ENCODE results near the gene TMEM14A.

The TMEM14A gene

DNA sequence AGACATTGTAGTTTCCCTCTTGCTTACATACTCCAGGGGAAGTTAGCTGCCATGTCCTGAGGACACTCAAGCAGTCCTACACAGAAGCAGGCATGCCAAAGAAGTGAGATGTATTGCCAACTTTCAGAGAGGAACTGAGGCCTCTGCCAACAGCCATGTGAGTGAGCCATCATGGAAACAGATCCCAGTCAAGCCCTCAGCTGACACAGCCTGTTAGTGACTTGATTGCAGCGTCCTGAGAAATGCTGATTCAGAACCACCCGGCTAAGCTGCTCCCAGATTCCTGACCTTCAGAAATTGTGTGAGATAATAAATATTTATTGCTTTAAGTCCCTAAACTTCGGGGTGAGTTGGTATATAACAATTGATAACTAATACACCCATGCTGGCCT is 54.2 kb downstream of the TMEM14A start:
- no peaks in the 10 kb centered on the region; the same call in 1 of the 2 replicates for H3K4me1 ChIP-seq (ENCODE audit: insufficient read depth, low read length)
- no peak overlapping the region for H3K27ac ChIP-seq (ENCODE audit: low read depth, low read length)
- H3K27me3 ChIP-seq (ENCODE audit: insufficient read depth, low read length): no peaks in the 10 kb centered on the region
- H3K36me3 ChIP-seq (ENCODE audit: insufficient read depth, low read length): no peaks in the 10 kb centered on the region
- no peaks in the 10 kb centered on the region for H3K9me3 ChIP-seq (ENCODE audit: insufficient read depth, low read depth, low read length)
- H3K9ac ChIP-seq (ENCODE audit: low read depth, low read length): no peak overlapping the region
- no peak overlapping the region for H3K4me3 ChIP-seq (ENCODE audit: low read length)
- WGBS: 95% methylated on average over 2 of the region's 3 CpGs

DNA sequence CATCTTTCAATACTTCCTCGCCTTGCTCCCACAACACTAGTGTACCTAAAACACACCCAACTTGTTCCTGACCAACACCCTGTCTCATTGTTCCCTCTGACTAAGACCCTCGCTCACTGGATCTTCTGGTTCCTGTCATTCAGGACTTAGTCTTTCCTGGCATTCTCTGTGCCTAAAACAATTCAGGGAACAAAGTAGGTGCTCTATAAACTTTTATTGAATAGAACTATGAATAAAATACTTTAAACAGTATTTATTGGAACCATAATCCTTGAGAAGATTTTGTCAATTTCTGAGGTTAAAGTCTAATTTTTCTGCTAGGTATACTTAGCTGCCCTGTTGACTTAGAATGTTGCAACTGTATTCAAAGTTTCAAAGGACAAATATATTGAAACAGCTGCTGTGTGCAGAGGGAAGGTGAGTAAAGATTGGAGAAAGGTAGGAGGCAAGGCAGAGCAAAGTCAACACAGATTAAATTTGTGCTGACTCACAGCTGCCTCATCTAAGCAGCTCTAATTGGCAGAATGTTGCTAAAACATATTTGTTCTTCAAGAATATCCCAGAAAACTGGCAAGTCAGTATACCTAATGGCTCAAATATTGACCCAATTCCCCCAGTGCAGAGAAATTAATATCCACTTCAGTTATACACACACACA is 54.8 kb downstream of the TMEM14A start:
- Histone ChIP-seq H3K27me3 (ENCODE audit: insufficient read depth, low read length) (no peaks in the 10 kb centered on the region), H3K9me3 (ENCODE audit: insufficient read depth, low read depth, low read length) (no peaks in the 10 kb centered on the region), H3K36me3 (ENCODE audit: insufficient read depth, low read length) (no peaks in the 10 kb centered on the region), H3K4me3 (ENCODE audit: low read length) (no peak overlapping the region), H3K27ac (ENCODE audit: low read depth, low read length) (no peak overlapping the region), H3K4me1 (ENCODE audit: insufficient read depth, low read length) (peaks cover under 1% of the 10 kb centered on the region), H3K9ac (ENCODE audit: low read depth, low read length) (no peak overlapping the region)
- WGBS: 94% methylated on average over 2 of the region's 2 CpGs

DNA sequence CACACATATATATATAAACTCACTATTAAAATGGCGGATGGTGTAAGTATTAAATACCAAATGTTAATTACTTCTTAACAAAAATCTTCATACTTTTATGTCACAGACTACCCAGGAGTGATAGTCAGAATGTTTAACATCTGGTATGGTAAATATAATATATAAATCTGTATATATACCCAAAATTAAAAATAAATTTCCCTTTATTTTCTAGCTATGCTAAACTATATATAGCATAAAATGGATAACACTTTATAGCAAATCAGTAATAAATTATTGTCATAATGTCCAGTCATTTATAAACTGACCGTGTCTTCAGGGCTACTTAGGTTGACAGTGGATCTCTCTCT is 55.3 kb downstream of the TMEM14A start:
- Histone ChIP-seq H3K36me3 (ENCODE audit: insufficient read depth, low read length) (no peaks in the 10 kb centered on the region), H3K4me3 (ENCODE audit: low read length) (no peak overlapping the region), H3K4me1 (ENCODE audit: insufficient read depth, low read length) (peaks cover 6% of the 10 kb centered on the region), H3K9ac (ENCODE audit: low read depth, low read length) (no peak overlapping the region), H3K27me3 (ENCODE audit: insufficient read depth, low read length) (no peaks in the 10 kb centered on the region), H3K27ac (ENCODE audit: low read depth, low read length) (no peak overlapping the region), H3K9me3 (ENCODE audit: insufficient read depth, low read depth, low read length) (no peaks in the 10 kb centered on the region)
- WGBS: 90% methylated on average over 1 of the region's 2 CpGs

DNA sequence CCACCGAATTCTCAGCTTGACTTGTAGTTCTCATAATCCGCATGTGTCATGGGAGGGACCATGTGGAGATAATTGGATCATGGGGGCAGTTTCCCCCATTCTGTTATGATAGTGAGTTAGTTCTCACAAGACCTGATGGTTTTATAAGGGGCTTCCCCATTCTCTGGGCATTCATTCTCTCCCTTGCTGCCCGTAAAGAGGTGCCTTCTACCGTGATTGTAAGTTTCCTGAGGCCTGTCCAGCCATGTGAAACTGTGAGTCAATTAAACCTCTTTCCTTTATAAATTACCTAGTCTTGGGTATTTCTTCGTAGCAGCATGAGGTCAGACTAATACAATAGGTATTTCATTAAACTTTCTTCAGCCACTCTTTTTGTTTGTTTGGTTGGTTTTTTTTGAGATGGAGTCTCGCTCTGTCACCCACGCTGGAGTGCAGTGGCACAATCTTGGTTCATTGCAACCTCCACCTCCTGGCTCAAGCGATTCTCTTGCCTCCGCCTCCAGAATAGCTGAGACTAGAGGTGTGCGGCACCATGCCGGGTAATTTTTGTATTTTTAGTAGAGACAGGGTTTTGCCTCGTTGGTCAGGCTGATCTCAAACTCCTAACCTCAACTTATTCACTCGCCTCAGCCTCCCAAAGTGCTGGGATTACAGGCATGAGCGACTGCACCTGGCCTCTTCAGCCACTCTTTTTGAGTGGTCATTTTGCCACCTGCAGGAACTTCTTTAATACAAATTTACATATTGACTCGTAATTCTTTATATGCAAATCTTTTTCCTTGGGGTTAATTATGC is 56.0 kb downstream of the TMEM14A start:
- WGBS: 92% methylated on average over 13 of the region's 15 CpGs

DNA sequence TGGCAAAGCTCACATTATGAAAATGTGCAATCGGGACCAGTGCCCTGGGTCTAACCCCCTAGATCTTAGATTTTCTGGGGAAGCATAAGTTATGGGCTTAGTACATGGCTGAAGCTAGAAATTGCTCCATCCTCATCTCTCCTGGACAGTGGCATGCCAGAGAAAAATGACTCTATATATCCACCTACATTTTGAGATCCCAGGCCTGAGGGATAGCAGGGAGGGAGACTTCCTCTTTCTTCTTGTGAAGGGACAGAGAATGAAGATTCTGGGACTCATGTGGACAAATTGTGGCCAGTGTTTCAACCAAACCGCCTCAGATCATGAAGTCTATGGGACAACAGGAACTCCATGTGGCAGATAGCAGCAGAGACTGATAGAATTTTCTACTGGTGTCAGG is 57.0 kb downstream of the TMEM14A start:
- H3K9ac ChIP-seq (ENCODE audit: low read depth, low read length): no peak overlapping the region
- H3K36me3 ChIP-seq (ENCODE audit: insufficient read depth, low read length): no peaks in the 10 kb centered on the region
- no peak overlapping the region for H3K27ac ChIP-seq (ENCODE audit: low read depth, low read length)
- H3K4me1 ChIP-seq (ENCODE audit: insufficient read depth, low read length): peaks cover 17% of the 10 kb centered on the region
- WGBS: 97% methylated on average over 2 of the region's 2 CpGs
- no peak overlapping the region for H3K4me3 ChIP-seq (ENCODE audit: low read length)
- H3K27me3 ChIP-seq (ENCODE audit: insufficient read depth, low read length): no peaks in the 10 kb centered on the region
- no peaks in the 10 kb centered on the region for H3K9me3 ChIP-seq (ENCODE audit: insufficient read depth, low read depth, low read length)

More for the DNA sequence above, 56.0 kb downstream of the TMEM14A start:
- no peaks in the 10 kb centered on the region for H3K36me3 ChIP-seq (ENCODE audit: insufficient read depth, low read length)
- H3K4me3 ChIP-seq (ENCODE audit: low read length): no peak overlapping the region
- no peak overlapping the region for H3K9ac ChIP-seq (ENCODE audit: low read depth, low read length)
- peaks cover 14% of the 10 kb centered on the region for H3K4me1 ChIP-seq (ENCODE audit: insufficient read depth, low read length)
- H3K9me3 ChIP-seq (ENCODE audit: insufficient read depth, low read depth, low read length): no peaks in the 10 kb centered on the region
- H3K27me3 ChIP-seq (ENCODE audit: insufficient read depth, low read length): no peaks in the 10 kb centered on the region
- no peak overlapping the region for H3K27ac ChIP-seq (ENCODE audit: low read depth, low read length)

DNA sequence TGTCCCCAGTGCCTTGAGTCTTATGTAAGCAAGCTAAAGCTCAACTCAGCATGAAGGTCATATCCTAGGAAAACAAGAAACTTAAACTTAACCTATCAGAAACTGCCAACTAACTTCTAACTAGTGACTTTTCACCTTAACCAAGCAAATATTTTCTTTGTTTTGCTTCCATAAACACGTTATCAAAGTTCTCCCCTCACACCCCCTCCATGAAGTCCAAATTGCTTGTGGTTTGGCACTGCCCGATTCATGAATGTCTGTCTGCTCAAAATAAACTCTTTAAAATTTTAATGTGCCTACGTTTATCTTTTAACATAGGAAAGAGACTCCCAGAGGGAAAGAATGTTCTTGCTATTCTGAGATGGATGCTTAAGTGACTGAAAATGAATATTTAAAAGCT is 57.5 kb downstream of the TMEM14A start:
- H3K36me3 ChIP-seq (ENCODE audit: insufficient read depth, low read length): no peaks in the 10 kb centered on the region
- no peaks in the 10 kb centered on the region for H3K9me3 ChIP-seq (ENCODE audit: insufficient read depth, low read depth, low read length)
- H3K9ac ChIP-seq (ENCODE audit: low read depth, low read length): no peak overlapping the region
- no peaks in the 10 kb centered on the region for H3K27me3 ChIP-seq (ENCODE audit: insufficient read depth, low read length)
- H3K27ac ChIP-seq (ENCODE audit: low read depth, low read length): no peak overlapping the region
- H3K4me1 ChIP-seq (ENCODE audit: insufficient read depth, low read length): peaks cover 17% of the 10 kb centered on the region
- 76% methylated on average over 3 of the region's 3 CpGs for WGBS
- H3K4me3 ChIP-seq (ENCODE audit: low read length): no peak overlapping the region

DNA sequence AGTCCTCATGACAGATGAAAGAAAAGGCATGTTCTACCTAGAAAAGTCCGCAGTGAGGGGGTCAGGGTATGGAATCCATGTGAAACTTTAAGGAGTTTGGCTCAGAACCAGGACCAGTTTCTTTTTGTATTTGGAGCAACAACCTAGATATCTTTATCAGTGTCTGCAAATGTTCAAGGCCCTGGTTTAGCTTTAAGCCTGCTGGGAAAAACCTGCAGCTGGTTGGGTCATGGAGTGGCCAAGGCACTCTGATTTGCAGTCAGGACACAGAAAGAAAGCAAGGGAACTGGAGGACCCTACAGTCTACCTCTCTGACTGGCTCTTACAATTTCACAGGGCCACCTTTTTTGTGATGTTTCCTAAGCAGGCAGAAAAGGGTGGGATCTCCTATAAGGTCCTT is 58.7 kb downstream of the TMEM14A start:
- Histone ChIP-seq H3K4me3 (ENCODE audit: low read length) (no peak overlapping the region), H3K36me3 (ENCODE audit: insufficient read depth, low read length) (no peaks in the 10 kb centered on the region), H3K4me1 (ENCODE audit: insufficient read depth, low read length) (peaks cover 17% of the 10 kb centered on the region), H3K9me3 (ENCODE audit: insufficient read depth, low read depth, low read length) (no peaks in the 10 kb centered on the region), H3K9ac (ENCODE audit: low read depth, low read length) (no peak overlapping the region), H3K27me3 (ENCODE audit: insufficient read depth, low read length) (no peaks in the 10 kb centered on the region), H3K27ac (ENCODE audit: low read depth, low read length) (no peak overlapping the region)
- 97% methylated on average over 1 of the region's 1 CpG for WGBS

DNA sequence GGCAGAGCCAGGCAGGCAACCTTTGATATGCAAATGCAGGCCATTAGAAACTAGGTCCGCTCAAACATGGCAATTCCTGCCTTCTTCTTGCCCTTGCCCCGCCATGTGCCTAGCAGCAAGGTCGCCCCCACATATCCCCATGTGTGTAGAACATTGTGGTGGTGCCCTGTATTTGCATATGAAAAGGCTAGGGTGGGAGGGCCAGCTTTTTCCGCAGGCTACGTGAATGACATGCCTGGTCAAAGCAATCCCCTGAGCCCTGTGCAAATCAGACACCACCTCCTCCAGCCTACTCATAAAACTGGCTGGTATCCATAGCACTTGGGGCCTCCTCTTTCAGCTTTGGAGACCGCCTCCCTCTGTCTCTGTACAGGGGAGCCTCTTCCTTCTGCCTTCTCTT is 60.8 kb downstream of the TMEM14A start:
- Histone ChIP-seq H3K27me3 (ENCODE audit: insufficient read depth, low read length) (no peaks in the 10 kb centered on the region), H3K36me3 (ENCODE audit: insufficient read depth, low read length) (no peaks in the 10 kb centered on the region)
- 19% methylated on average over 6 of the region's 6 CpGs for WGBS

DNA sequence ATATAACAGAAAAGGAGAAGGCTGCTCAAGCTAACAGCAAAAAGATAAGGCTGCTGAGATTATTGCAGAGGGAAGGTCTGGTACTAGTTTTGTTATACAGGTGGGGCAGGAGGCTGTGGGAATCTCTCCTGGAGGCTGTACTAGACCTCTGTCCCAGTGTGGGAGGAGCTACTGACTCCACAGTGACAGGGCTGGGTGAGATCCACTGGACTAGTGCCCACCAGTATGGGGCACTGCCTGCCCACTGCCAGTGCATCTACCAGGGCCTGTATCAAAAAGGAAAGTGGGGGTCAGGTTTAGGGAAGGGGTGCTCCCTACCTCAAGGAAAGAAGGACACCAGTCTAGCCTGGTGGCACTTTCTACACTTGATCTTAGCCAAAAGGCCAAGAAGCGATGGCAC is 62.3 kb downstream of the TMEM14A start:
- Histone ChIP-seq H3K4me1 (ENCODE audit: insufficient read depth, low read length) (peaks cover 28% of the 10 kb centered on the region), H3K9me3 (ENCODE audit: insufficient read depth, low read depth, low read length) (no peaks in the 10 kb centered on the region), H3K27ac (ENCODE audit: low read depth, low read length) (no peak overlapping the region), H3K4me3 (ENCODE audit: low read length) (no peak overlapping the region), H3K9ac (ENCODE audit: low read depth, low read length) (no peak overlapping the region), H3K36me3 (ENCODE audit: insufficient read depth, low read length) (no peaks in the 10 kb centered on the region), H3K27me3 (ENCODE audit: insufficient read depth, low read length) (no peaks in the 10 kb centered on the region)
- WGBS: 97% methylated on average over 1 of the region's 1 CpG

More for the DNA sequence above, 60.8 kb downstream of the TMEM14A start:
- H3K27ac ChIP-seq (ENCODE audit: low read depth, low read length): no peak overlapping the region
- H3K4me1 ChIP-seq (ENCODE audit: insufficient read depth, low read length): peaks cover 28% of the 10 kb centered on the region
- H3K4me3 ChIP-seq (ENCODE audit: low read length): no peak overlapping the region
- H3K9ac ChIP-seq (ENCODE audit: low read depth, low read length): no peak overlapping the region
- no peaks in the 10 kb centered on the region for H3K9me3 ChIP-seq (ENCODE audit: insufficient read depth, low read depth, low read length)

DNA sequence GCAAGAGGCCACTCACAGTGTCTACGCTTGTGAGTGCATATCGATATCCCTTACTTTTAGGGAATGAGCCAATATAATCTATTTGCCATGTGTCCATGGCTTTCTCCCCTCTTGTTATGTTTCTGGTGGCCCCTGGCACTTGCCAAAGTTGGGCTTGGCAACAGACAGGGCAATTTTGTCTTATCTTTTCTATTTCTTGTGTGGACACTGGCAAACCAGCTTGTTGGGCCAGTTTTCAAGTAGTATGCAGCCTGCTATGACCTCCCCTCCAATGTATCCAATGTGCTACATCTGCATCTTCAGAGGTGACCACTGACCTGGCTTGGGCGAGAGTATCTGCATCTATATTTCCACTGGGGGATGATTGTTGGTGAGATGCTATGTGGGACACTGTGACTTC is 63.2 kb downstream of the TMEM14A start:
- Histone ChIP-seq H3K4me3 (ENCODE audit: low read length) (no peak overlapping the region), H3K27me3 (ENCODE audit: insufficient read depth, low read length) (no peaks in the 10 kb centered on the region), H3K4me1 (ENCODE audit: insufficient read depth, low read length) (peaks cover 28% of the 10 kb centered on the region), H3K9ac (ENCODE audit: low read depth, low read length) (no peak overlapping the region), H3K9me3 (ENCODE audit: insufficient read depth, low read depth, low read length) (no peaks in the 10 kb centered on the region), H3K27ac (ENCODE audit: low read depth, low read length) (no peak overlapping the region), H3K36me3 (ENCODE audit: insufficient read depth, low read length) (no peaks in the 10 kb centered on the region)
- WGBS: over 99% methylated on average over 3 of the region's 3 CpGs

DNA sequence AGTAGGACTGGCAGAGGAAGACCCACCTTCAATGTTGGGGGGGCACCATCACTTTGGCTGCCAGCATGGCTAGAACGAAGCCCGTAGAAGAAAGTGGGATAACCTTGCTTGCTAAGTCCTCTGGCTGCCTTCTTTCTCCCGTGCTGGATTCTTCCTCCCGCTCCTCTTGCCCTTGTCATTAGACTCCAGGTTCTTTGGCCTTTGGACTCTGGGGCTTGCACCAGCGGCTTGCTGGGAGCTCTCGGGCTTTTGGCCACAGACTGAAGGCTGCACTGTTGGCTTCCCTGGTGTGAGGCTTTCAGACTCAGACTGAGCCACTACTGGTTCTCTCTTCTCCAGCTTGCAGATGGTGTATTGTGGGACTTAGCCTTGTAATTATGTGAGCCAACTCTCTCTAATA is 64.2 kb downstream of the TMEM14A start:
- H3K9me3 ChIP-seq (ENCODE audit: insufficient read depth, low read depth, low read length): no peaks in the 10 kb centered on the region
- peaks cover 28% of the 10 kb centered on the region for H3K4me1 ChIP-seq (ENCODE audit: insufficient read depth, low read length)
- no peak overlapping the region for H3K4me3 ChIP-seq (ENCODE audit: low read length)
- no peaks in the 10 kb centered on the region for H3K27me3 ChIP-seq (ENCODE audit: insufficient read depth, low read length)
- no peak overlapping the region for H3K9ac ChIP-seq (ENCODE audit: low read depth, low read length)
- no peaks in the 10 kb centered on the region for H3K36me3 ChIP-seq (ENCODE audit: insufficient read depth, low read length)
- H3K27ac ChIP-seq (ENCODE audit: low read depth, low read length): no peak overlapping the region
- 93% methylated on average over 6 of the region's 6 CpGs for WGBS

All from HUES64 (cell line).